Activated CD4-positive, alpha-beta memory T cell treated with anti-CD3 and anti-CD28 coated beads for 36 hours (primary cell): Measurements from ENCODE around the gene SLC39A11. TPM values are rescaled to one million over a fixed set of nuclear protein-coding genes. Genes with fewer than 3 reads are reported as not detected.
"Not testable (repeated sequence)": the region's sequence is repeated elsewhere in the genome, so short reads cannot be mapped to it uniquely, and the experiment has no call there.

Source experiments
- CTCF ChIA-PET: fragments of 350-600 bp; sonication (Branson Sonifier 250); formaldehyde crosslinking; loops from one replicate; lab custom pipeline; 2021; ENCODE audit warnings: antibody characterized with exemption, inconsistent platforms; lab: Charles Lee
- POLR2A ChIA-PET: fragments of 350-600 bp; sonication (Branson Sonifier 250); formaldehyde crosslinking; loops from one replicate; lab custom pipeline; 2021; ENCODE audit warnings: antibody characterized with exemption; lab: Charles Lee
- DNase-seq: peaks from one replicate; pipeline ENCODE4 v3.0.0-alpha.2; 2020
- H3K27ac Mint-ChIP-seq: one replicate; pipeline ENCODE4 v1.8.0; 2021; ENCODE audit warnings: mixed read lengths
- H3K27me3 Mint-ChIP-seq: one replicate; pipeline ENCODE4 v1.8.0; 2021; ENCODE audit warnings: mixed read lengths
- H3K36me3 Mint-ChIP-seq: one replicate; pipeline ENCODE4 v1.8.0; 2021; ENCODE audit warnings: mixed read lengths
- H3K4me1 Mint-ChIP-seq: one replicate; pipeline ENCODE4 v1.8.0; 2021; ENCODE audit warnings: low read depth, mixed read lengths
- H3K4me3 Mint-ChIP-seq: one replicate; pipeline ENCODE4 v1.8.0; 2021; ENCODE audit warnings: mild to moderate bottlenecking, mixed read lengths
- H3K9me3 Mint-ChIP-seq: one replicate; pipeline ENCODE4 v1.8.0; 2021; ENCODE audit warnings: mixed read lengths
- intact Hi-C: fragments of 100-400 bp; cut with micrococcal nuclease; formaldehyde crosslinking; loops from one replicate; pipeline ENCODE4 v1.15.1; 2023
- total RNA-seq, 2 experiments: library from RNA; stranded (reverse); gene quantifications; one replicate each; pipeline ENCODE4 v1.2.3, GENCODE V29; 2021

Gene SLC39A11
- total RNA-seq, 2 experiments from 2014 or later = 14.9 to 15.2 TPM

DNA sequence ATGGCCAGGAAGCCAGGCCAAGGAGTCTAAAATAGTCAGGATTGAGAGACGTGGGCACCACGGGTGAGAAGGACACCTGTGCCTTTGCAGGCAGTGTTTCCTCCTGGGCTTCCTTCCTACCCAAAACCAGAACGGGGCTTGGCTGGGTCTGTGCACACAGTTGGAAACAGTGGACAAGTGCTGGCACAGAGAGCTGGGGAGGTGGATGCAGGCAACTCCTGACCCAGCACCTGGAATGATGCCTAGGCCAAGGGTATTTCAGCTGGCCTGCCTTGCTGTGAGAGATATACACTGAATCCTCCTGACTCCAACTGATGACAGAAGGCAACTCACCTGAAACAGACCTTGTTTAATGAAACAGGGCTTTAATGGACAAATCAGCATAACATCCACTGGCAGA is 186.2 kb downstream of the SLC39A11 start:
- no peak for DNase-seq
- POLR2A ChIA-PET = no interaction called here
- Mint-ChIP-seq H3K27me3 (no peaks in the 10 kb centered on the region), H3K9me3 (no peaks in the 10 kb centered on the region), H3K4me3 (no peak overlapping the region), H3K4me1 (no peaks in the 10 kb centered on the region), H3K27ac (no peak overlapping the region), H3K36me3 (no peaks in the 10 kb centered on the region)
- CTCF ChIA-PET = no interaction called here
- intact Hi-C loops = no loop called here

GRCh38 chr17:72903522-72903921 is 189.0 kb downstream of the SLC39A11 start:
- intact Hi-C loops = no loop called here
- CTCF ChIA-PET = no interaction called here
- Mint-ChIP-seq H3K27ac (no peak overlapping the region), H3K4me3 (no peak overlapping the region), H3K4me1 (no peaks in the 10 kb centered on the region), H3K27me3 (no peaks in the 10 kb centered on the region), H3K9me3 (no peaks in the 10 kb centered on the region), H3K36me3 (no peaks in the 10 kb centered on the region)
- DNase-seq = no peak
- POLR2A ChIA-PET = no interaction called here

DNA sequence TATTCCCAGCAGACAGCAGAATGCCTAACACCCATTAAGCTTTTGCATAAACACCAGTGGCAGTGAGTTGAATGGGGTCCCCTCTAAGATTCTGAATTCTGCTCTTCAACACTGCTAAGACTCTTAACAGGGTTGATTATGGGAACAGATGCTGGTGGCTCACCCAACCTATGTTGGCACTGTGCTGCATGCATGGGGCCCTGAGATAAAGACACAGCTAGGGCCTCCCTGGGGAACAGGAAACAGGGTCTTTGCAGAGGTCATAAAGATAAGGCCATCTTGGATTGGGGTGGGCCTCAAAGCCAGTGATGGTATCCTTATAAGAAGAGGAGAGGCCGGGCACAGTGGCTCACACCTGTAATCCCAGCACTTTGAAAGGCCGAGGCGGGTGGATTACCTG is 190.8 kb downstream of the SLC39A11 start:
- CTCF ChIA-PET = no interaction called here
- no peaks in the 10 kb centered on the region for H3K27me3 Mint-ChIP-seq
- no peaks in the 10 kb centered on the region for H3K36me3 Mint-ChIP-seq
- no peaks in the 10 kb centered on the region for H3K4me1 Mint-ChIP-seq
- POLR2A ChIA-PET = no interaction called here
- no peak for DNase-seq
- H3K27ac Mint-ChIP-seq = no peak overlapping the region
- intact Hi-C loops = no loop called here
- H3K4me3 Mint-ChIP-seq = no peak overlapping the region
- no peaks in the 10 kb centered on the region for H3K9me3 Mint-ChIP-seq

- H3K9me3 Mint-ChIP-seq = no peaks in the 10 kb centered on the region
- no peak overlapping the region for H3K4me3 Mint-ChIP-seq
- no peaks in the 10 kb centered on the region for H3K4me1 Mint-ChIP-seq
- no peaks in the 10 kb centered on the region for H3K27me3 Mint-ChIP-seq
- intact Hi-C loops = no loop called here
- no peak overlapping the region for H3K27ac Mint-ChIP-seq
- ChIA-PET CTCF (no interaction called here), POLR2A (no interaction called here)
- no peak for DNase-seq
- H3K36me3 Mint-ChIP-seq = no peaks in the 10 kb centered on the region
Measured at GRCh38 chr17:72901083-72901482, 191.4 kb downstream of the SLC39A11 start.

DNA sequence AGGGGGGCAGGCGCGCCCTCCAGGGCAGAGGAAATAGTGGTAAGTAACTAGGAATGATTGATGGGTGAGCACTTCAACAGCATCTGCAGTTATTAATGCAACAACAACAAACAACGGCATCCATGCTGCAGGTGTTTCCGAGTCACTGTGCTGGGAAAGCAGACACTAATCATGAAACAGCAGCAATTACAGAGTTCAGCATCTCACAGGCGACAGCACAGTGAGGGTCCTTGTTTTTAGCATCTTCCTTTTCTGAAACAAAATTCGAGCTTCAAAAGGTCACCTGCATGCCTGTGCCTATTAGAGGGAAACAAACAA is 191.9 kb downstream of the SLC39A11 start:
- no peak overlapping the region for H3K4me3 Mint-ChIP-seq
- no peaks in the 10 kb centered on the region for H3K4me1 Mint-ChIP-seq
- no peaks in the 10 kb centered on the region for H3K36me3 Mint-ChIP-seq
- ChIA-PET POLR2A (no interaction called here), CTCF (no interaction called here)
- intact Hi-C loops = no loop called here
- H3K27ac Mint-ChIP-seq = no peak overlapping the region
- no peaks in the 10 kb centered on the region for H3K27me3 Mint-ChIP-seq
- no peak for DNase-seq
- H3K9me3 Mint-ChIP-seq = no peaks in the 10 kb centered on the region

GRCh38 chr17:72898725-72899124 is 193.8 kb downstream of the SLC39A11 start:
- CTCF ChIA-PET = no interaction called here
- DNase-seq = no peak
- intact Hi-C loops = no loop called here
- no peak overlapping the region for H3K27ac Mint-ChIP-seq
- H3K27me3 Mint-ChIP-seq = no peaks in the 10 kb centered on the region
- no peaks in the 10 kb centered on the region for H3K4me1 Mint-ChIP-seq
- peaks cover 4% of the 10 kb centered on the region for H3K36me3 Mint-ChIP-seq
- POLR2A ChIA-PET = no interaction called here
- no peak overlapping the region for H3K4me3 Mint-ChIP-seq
- no peaks in the 10 kb centered on the region for H3K9me3 Mint-ChIP-seq

DNA sequence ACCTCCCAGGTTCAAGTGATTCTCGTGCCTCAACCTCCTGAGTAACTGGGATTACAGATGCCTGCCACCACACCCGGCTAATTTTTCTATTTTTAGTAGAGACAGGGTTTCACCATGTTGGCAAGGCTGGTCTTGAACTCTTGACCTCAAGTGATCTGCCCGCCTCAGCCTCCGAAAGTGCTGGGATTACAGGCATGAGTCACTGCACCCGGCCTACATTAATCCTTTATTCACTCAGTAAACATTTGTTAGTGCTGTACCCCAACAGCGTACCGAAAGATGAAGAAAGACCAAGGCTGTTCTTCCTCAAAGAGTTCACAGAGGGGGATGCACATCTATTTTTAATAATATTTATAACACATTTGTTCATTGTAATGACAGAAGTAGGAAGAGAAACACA is 196.2 kb downstream of the SLC39A11 start:
- POLR2A ChIA-PET, H3K4me1 Mint-ChIP-seq, H3K4me3 Mint-ChIP-seq, H3K36me3 Mint-ChIP-seq, CTCF ChIA-PET, intact Hi-C loops, H3K27me3 Mint-ChIP-seq, DNase-seq, H3K27ac Mint-ChIP-seq, H3K9me3 Mint-ChIP-seq: not testable (repeated sequence)

DNA sequence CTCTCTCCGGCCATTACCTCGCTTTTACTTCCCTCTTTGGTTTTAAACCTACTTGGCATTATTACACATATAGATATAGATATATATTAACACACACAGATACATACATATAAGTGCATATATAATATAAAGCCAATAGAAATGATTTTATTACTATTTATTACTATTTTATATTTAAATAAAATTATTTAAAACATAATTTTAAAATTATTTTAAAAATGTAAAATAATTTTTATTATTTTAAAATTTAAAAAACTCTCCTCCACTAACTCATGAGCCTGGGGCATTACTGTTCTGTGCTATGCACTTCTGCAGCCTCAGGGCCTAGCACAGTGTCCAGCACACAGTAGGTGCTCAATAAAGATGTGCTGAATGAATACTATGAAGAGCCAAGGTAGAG is 200.9 kb downstream of the SLC39A11 start:
- POLR2A ChIA-PET = no interaction called here
- H3K27me3 Mint-ChIP-seq = no peaks in the 10 kb centered on the region
- CTCF ChIA-PET = no interaction called here
- H3K4me3 Mint-ChIP-seq = no peak overlapping the region
- no peaks in the 10 kb centered on the region for H3K9me3 Mint-ChIP-seq
- H3K27ac Mint-ChIP-seq = no peak overlapping the region
- peaks cover 29% of the 10 kb centered on the region for H3K4me1 Mint-ChIP-seq
- DNase-seq = no peak
- intact Hi-C loops = no loop called here
- peaks cover 25% of the 10 kb centered on the region for H3K36me3 Mint-ChIP-seq

DNA sequence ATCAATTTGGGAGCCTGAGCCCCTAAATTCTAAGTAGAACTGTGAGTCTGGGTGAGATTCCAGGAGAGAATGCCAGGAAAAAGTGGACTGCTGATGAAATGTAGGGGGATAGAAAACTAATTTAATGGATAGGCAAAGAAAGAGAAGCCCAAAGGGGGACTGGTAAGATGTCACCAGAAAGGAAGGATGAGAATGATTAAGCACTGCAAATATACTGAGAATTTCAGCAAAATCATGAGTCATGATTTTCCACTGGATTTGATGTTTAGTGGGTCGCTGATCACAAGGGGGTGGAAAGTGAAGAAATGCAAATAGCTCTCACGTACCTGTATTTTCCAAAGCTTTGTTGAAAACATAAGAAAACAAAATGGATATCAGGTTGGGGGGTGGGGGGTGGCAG is 201.8 kb downstream of the SLC39A11 start:
- Mint-ChIP-seq H3K4me1 (peaks cover 29% of the 10 kb centered on the region), H3K4me3 (no peak overlapping the region), H3K9me3 (no peaks in the 10 kb centered on the region), H3K27ac (no peak overlapping the region), H3K36me3 (peaks cover 31% of the 10 kb centered on the region), H3K27me3 (no peaks in the 10 kb centered on the region)
- DNase-seq = no peak
- ChIA-PET CTCF (no interaction called here), POLR2A (no interaction called here)
- intact Hi-C loops = no loop called here

DNA sequence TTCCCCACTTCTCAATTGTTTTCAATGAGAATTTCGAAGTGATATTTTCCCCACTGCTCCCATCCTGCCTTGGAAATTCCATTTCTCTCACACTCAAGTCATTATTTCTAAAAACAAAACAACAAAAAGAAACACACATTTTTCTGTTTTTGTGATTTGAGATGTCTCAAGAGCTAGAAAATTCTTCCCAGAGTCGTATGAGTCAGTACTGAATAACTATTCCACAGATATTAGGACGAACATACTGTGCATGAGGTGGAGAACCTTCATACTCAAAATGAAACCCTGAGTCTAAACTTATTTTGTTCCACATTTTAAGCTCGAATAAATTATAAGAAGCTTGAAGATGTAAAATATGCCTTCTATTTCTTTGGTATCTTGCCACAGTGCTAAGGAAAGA is 204.6 kb downstream of the SLC39A11 start:
- peaks cover 31% of the 10 kb centered on the region for H3K36me3 Mint-ChIP-seq
- intact Hi-C loops = no loop called here
- no peaks in the 10 kb centered on the region for H3K27me3 Mint-ChIP-seq
- ChIA-PET CTCF (interaction anchor here (1.1 kb wide), 1 partner anchor 97 kb away, joined by 3 read pairs; no protein-coding TSS in a partner anchor), POLR2A (no interaction called here)
- no peak for DNase-seq
- H3K9me3 Mint-ChIP-seq = no peaks in the 10 kb centered on the region
- no peak overlapping the region for H3K4me3 Mint-ChIP-seq
- peaks cover 29% of the 10 kb centered on the region for H3K4me1 Mint-ChIP-seq
- no peak overlapping the region for H3K27ac Mint-ChIP-seq

DNA sequence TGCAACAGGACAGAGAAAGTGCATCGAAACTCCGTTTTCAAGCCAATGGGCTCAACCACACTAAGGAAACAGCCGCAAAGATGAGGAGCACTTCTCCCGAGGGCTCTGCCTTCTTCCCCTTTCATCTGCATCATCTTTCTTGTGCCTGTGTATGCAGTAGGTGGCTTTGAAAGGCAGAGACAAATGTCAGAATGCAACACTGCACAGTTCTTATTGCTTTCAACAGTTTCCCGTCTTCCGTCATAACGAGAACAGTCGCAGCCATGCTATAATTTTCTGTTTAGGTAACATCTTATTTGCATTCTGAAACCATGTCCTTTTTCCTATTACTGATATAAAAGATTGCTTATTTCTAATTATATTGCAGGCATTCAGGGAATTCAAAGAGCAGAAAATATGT is 205.2 kb downstream of the SLC39A11 start:
- peaks cover 34% of the 10 kb centered on the region for H3K36me3 Mint-ChIP-seq
- H3K27me3 Mint-ChIP-seq = no peaks in the 10 kb centered on the region
- H3K27ac Mint-ChIP-seq = no peak overlapping the region
- no peak overlapping the region for H3K4me3 Mint-ChIP-seq
- no peaks in the 10 kb centered on the region for H3K9me3 Mint-ChIP-seq
- ChIA-PET POLR2A (no interaction called here), CTCF (interaction anchor here (1.1 kb wide), 1 partner anchor 98 kb away, joined by 3 read pairs; no protein-coding TSS in a partner anchor)
- no peak for DNase-seq
- H3K4me1 Mint-ChIP-seq = peaks cover 29% of the 10 kb centered on the region
- intact Hi-C loops = no loop called here

- CTCF ChIA-PET = no interaction called here
- POLR2A ChIA-PET = no interaction called here
- Mint-ChIP-seq H3K27me3 (no peaks in the 10 kb centered on the region), H3K4me3 (no peak overlapping the region), H3K4me1 (peaks cover 29% of the 10 kb centered on the region), H3K36me3 (peaks cover 40% of the 10 kb centered on the region), H3K9me3 (no peaks in the 10 kb centered on the region), H3K27ac (no peak overlapping the region)
- DNase-seq = no peak
- intact Hi-C loops = no loop called here
Measured at GRCh38 chr17:72886622-72887021, 205.9 kb downstream of the SLC39A11 start.

- Mint-ChIP-seq H3K27ac (no peak overlapping the region), H3K4me3 (no peak overlapping the region), H3K36me3 (peaks cover 53% of the 10 kb centered on the region), H3K4me1 (peaks cover 16% of the 10 kb centered on the region), H3K9me3 (peaks cover 14% of the 10 kb centered on the region), H3K27me3 (no peaks in the 10 kb centered on the region)
- intact Hi-C loops = no loop called here
- ChIA-PET CTCF (no interaction called here), POLR2A (no interaction called here)
- no peak for DNase-seq
Measured at GRCh38 chr17:72884066-72884465, 208.4 kb downstream of the SLC39A11 start.

- ChIA-PET POLR2A (no interaction called here), CTCF (no interaction called here)
- Mint-ChIP-seq H3K27me3 (no peaks in the 10 kb centered on the region), H3K36me3 (peaks cover 51% of the 10 kb centered on the region), H3K4me1 (peaks cover 14% of the 10 kb centered on the region), H3K4me3 (no peak overlapping the region), H3K27ac (no peak overlapping the region), H3K9me3 (peaks cover 20% of the 10 kb centered on the region)
- DNase-seq = no peak
- intact Hi-C loops = no loop called here
Measured at GRCh38 chr17:72883351-72883750, 209.1 kb downstream of the SLC39A11 start.
